Fibroblast of gingiva (primary cell): ENCODE results near the gene MEFV.
"Not testable (repeated sequence)": the region's sequence is repeated elsewhere in the genome, so short reads cannot be mapped to it uniquely, and the experiment has no call there.

Experiments used
- DNase-seq: peaks from one replicate; pipeline ENCODE4 v3.0.0-alpha.2; 2011; ENCODE audit warnings: low read depth

MEFV gene

GRCh38 chr16:3256146-3256865 is at the start of gene MEFV:
Gene MEFV, minus strand, starts transcription at chr16:3256633. Its CDS starts 46 bp downstream, at chr16:3256587.
- peak; percentile 45 for DNase-seq

GRCh38 chr16:3306078-3306477 is 49.6 kb upstream of the MEFV start:
- DNase-seq: no peak

- peak; percentile 91 for DNase-seq
These were observed 49.0 kb upstream of the MEFV start, which contains the start of the genes TIGD7 and ZNF75A for GRCh38 chr16:3305109-3306068. Gene TIGD7, minus strand, starts transcription at chr16:3305430. Its CDS starts 4,816 bp downstream, at chr16:3300614. Gene ZNF75A, plus strand, starts transcription at chr16:3305497. Its CDS starts 2,932 bp downstream, at chr16:3308429.

- DNase-seq: peak; percentile 61
These were observed 47.9 kb upstream of the MEFV start for GRCh38 chr16:3304370-3304769.

GRCh38 chr16:3295783-3296182 is 39.4 kb upstream of the MEFV start:
- DNase-seq: no peak

- DNase-seq: no peak
These were observed 38.8 kb upstream of the MEFV start for GRCh38 chr16:3295209-3295608.

- DNase-seq: peak; percentile 36
These were observed 36.2 kb upstream of the MEFV start for GRCh38 chr16:3292604-3293003.

GRCh38 chr16:3289998-3290673 is 33.7 kb upstream of the MEFV start:
- DNase-seq: no peak

GRCh38 chr16:3285131-3285530 is 28.7 kb upstream of the MEFV start:
- no peak for DNase-seq

GRCh38 chr16:3283543-3284447 is 27.4 kb upstream of the MEFV start:
- DNase-seq: no peak

- peak; percentile 98 for DNase-seq
These were observed 26.5 kb upstream of the MEFV start, which contains the start of gene ZNF263 for GRCh38 chr16:3282730-3283542. Gene ZNF263, plus strand, starts transcription at chr16:3283491. Its CDS starts 328 bp downstream, at chr16:3283819.

GRCh38 chr16:3282103-3282729 is 25.8 kb upstream of the MEFV start:
- no peak for DNase-seq

- DNase-seq: no peak
These were observed 24.9 kb upstream of the MEFV start for GRCh38 chr16:3281222-3281820.

GRCh38 chr16:3276679-3277078 is 20.2 kb upstream of the MEFV start:
- no peak for DNase-seq

GRCh38 chr16:3274947-3275346 is 18.5 kb upstream of the MEFV start:
- no peak for DNase-seq

GRCh38 chr16:3274490-3274889 is 18.1 kb upstream of the MEFV start:
- no peak for DNase-seq

GRCh38 chr16:3271281-3271680 is 14.8 kb upstream of the MEFV start:
- DNase-seq: not testable (repeated sequence)

- DNase-seq: not testable (repeated sequence)
These were observed 14.3 kb upstream of the MEFV start for GRCh38 chr16:3270718-3271117.

GRCh38 chr16:3268294-3268693 is 11.9 kb upstream of the MEFV start:
- DNase-seq: no peak
